Loucy (cell line): ENCODE measurements around the gene KCNQ4.
A peak's percentile ranks its signal among the peaks of the same experiment; 100 is the strongest.

Experiments
- H2AFZ ChIP-seq: fragments of 200-600 bp; sonication (generic); 2 replicates; pipeline ENCODE4 v1.6.0; 2016; ENCODE audit warnings: antibody characterized with exemption, mild to moderate bottlenecking, low read length, moderate library complexity
- H3F3A ChIP-seq: fragments of 200-600 bp; 2 replicates; pipeline ENCODE4 v1.6.0; 2016; ENCODE audit warnings: antibody characterized with exemption, low read depth, mild to moderate bottlenecking
- H3K27me3 ChIP-seq: fragments of 200-600 bp; sonication (generic); 2 replicates; pipeline ENCODE4 v1.6.1; 2014; ENCODE audit warnings: low read length, mild to moderate bottlenecking; ENCODE audit not compliant: insufficient read depth, poor library complexity, severe bottlenecking
- H3K36me3 ChIP-seq: fragments of 200-600 bp; sonication (generic); 2 replicates; pipeline ENCODE4 v1.6.1; 2016; ENCODE audit warnings: low read length; ENCODE audit not compliant: insufficient read depth
- H3K4me1 ChIP-seq: fragments of 200-600 bp; sonication (generic); 2 replicates; pipeline ENCODE4 v1.5.1; 2014; ENCODE audit warnings: low read length, mild to moderate bottlenecking; ENCODE audit not compliant: insufficient read depth, poor library complexity, severe bottlenecking
- H3K4me2 ChIP-seq: fragments of 200-600 bp; sonication (generic); 2 replicates; pipeline ENCODE4 v1.6.0; 2014; ENCODE audit warnings: antibody characterized with exemption, low read length, low read depth, mild to moderate bottlenecking; ENCODE audit not compliant: poor library complexity, severe bottlenecking
- H3K4me3 ChIP-seq: fragments of 200-600 bp; sonication (generic); 2 replicates; pipeline ENCODE4 v1.5.1; 2014; ENCODE audit warnings: low read length, mild to moderate bottlenecking, mixed read lengths; ENCODE audit not compliant: poor library complexity, severe bottlenecking
- H3K79me2 ChIP-seq: fragments of 200-600 bp; sonication (generic); 2 replicates; pipeline ENCODE4 v1.6.1; 2014; ENCODE audit warnings: low read length; ENCODE audit not compliant: insufficient read depth
- H3K9ac ChIP-seq: fragments of 200-600 bp; sonication (generic); 2 replicates; pipeline ENCODE4 v1.6.0; 2014; ENCODE audit warnings: mild to moderate bottlenecking, low read depth, low read length, moderate library complexity; ENCODE audit not compliant: poor library complexity, severe bottlenecking
- H3K9me2 ChIP-seq: fragments of 200-600 bp; sonication (generic); replicated peaks from 2 replicates; pipeline ENCODE4 v1.6.1; 2016; ENCODE audit warnings: low read depth, low read length, mixed read lengths
- H3K9me3 ChIP-seq: fragments of 200-600 bp; sonication (generic); 2 replicates; pipeline ENCODE4 v1.6.1; 2014; ENCODE audit warnings: mild to moderate bottlenecking, antibody characterized with exemption, low read length, low read depth; ENCODE audit not compliant: insufficient read depth
- H4K20me1 ChIP-seq: fragments of 200-600 bp; sonication (generic); 2 replicates; pipeline ENCODE4 v1.6.0; 2014; ENCODE audit warnings: antibody characterized with exemption, low read length, mild to moderate bottlenecking; ENCODE audit not compliant: insufficient read depth, poor library complexity, severe bottlenecking
- CTCF ChIP-seq: fragments of 200-600 bp; sonication (generic); conservative IDR thresholded peaks from 2 replicates; pipeline ENCODE4 v1.5.1; 2014; ENCODE audit warnings: mild to moderate bottlenecking, antibody characterized with exemption, low read length
- EZH2phosphoT487 ChIP-seq: fragments of 200-600 bp; IDR thresholded peaks from 2 replicates; pipeline ENCODE4 v1.6.1; 2018; ENCODE audit warnings: antibody characterized with exemption, mild to moderate bottlenecking, moderate library complexity, borderline replicate concordance

Gene KCNQ4

GRCh38 chr1:40876891-40877290, 93.3 kb downstream of the KCNQ4 start:
- Histone ChIP-seq H3F3A (peaks cover 7% of the 10 kb centered on the region; the same call in 1 of the 2 replicates), H3K4me2 (peak overlapping the region; percentile 70), H3K4me1 (peaks cover 52% of the 10 kb centered on the region), H3K27me3 (no peaks in the 10 kb centered on the region), H3K79me2 (no peaks in the 10 kb centered on the region), H2AFZ (peak overlapping the region; percentile 4; the same call in 1 of the 2 replicates), H3K9me3 (no peaks in the 10 kb centered on the region), H3K9me2 (no peaks in the 10 kb centered on the region), H4K20me1 (no peaks in the 10 kb centered on the region), H3K9ac (peak overlapping the region; percentile 60), H3K4me3 (peak overlapping the region; percentile 1), H3K36me3 (no peaks in the 10 kb centered on the region)
- no peak for TF ChIP-seq CTCF

DNA sequence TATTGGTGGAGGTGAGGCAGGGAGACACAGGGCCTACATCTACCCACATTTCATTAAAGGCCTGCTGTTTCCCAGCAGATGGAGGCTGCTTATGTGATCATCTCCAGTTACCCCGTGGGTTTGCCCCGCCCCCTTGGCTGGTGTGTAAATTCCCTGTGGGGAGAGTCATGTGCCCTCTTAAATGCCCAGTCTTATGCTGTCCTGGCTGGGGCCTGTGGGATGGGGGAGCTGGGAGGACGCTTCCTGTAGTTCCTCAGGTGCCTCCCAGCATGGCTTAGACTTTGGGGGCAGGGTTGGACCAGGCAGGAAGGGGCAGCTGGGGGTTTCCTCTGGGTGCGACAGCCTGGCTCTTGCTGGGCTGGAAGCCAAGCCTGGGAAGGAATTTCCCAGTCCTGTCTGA, 94.1 kb downstream of the KCNQ4 start:
- Histone ChIP-seq H3K9ac (peak overlapping the region; percentile 60), H3K27me3 (no peaks in the 10 kb centered on the region), H3K4me3 (peak overlapping the region; percentile 1), H3K4me1 (peaks cover 52% of the 10 kb centered on the region), H3K9me3 (no peaks in the 10 kb centered on the region), H3K36me3 (no peaks in the 10 kb centered on the region), H3F3A (peaks cover 7% of the 10 kb centered on the region; the same call in 1 of the 2 replicates), H3K79me2 (no peaks in the 10 kb centered on the region), H3K9me2 (no peaks in the 10 kb centered on the region), H3K4me2 (peak overlapping the region; percentile 70), H2AFZ (peak overlapping the region; percentile 4; the same call in 1 of the 2 replicates), H4K20me1 (no peaks in the 10 kb centered on the region)
- TF ChIP-seq EZH2phosphoT487 (no peak), CTCF (no peak)

DNA sequence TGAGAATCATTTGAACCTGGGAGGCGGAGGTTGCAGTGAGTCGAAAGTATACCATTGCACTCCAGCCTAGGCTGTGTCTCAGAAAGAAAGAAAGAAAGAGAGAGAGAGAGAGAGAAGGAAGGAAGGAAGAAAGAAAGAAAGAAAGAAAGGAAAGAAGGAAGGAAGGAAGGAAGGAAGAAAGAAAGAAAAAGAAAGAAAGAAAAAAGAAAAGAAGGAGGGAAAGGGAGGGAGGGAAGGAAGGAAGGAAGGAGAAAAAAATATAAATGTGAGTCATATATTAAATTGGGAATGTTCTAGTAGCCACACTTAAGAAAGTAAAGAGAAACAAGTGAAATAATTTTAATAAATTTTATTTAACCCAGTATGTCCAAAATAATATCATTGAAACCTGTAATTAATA, 95.3 kb downstream of the KCNQ4 start:
- H3K4me3 ChIP-seq, result no peak overlapping the region
- H3K9me2 ChIP-seq, result no peaks in the 10 kb centered on the region
- H3F3A ChIP-seq, result peaks cover 7% of the 10 kb centered on the region; the same call in 1 of the 2 replicates
- H4K20me1 ChIP-seq, result no peaks in the 10 kb centered on the region
- TF ChIP-seq EZH2phosphoT487 (no peak), CTCF (no peak)
- H3K27me3 ChIP-seq, result no peaks in the 10 kb centered on the region
- no peaks in the 10 kb centered on the region for H3K79me2 ChIP-seq
- H3K36me3 ChIP-seq, result no peaks in the 10 kb centered on the region
- H3K9me3 ChIP-seq, result no peaks in the 10 kb centered on the region
- peaks cover 43% of the 10 kb centered on the region for H3K4me1 ChIP-seq
- no peak overlapping the region for H2AFZ ChIP-seq
- no peak overlapping the region for H3K9ac ChIP-seq
- no peak overlapping the region for H3K4me2 ChIP-seq
